Ishikawa (cell line): ENCODE data around the gene KCNC1.

ENCODE experiments used
- CEBPB ChIP-seq: IDR thresholded peaks from 2 replicates; pipeline ENCODE4 v1.6.1; 2012
- CREB1 ChIP-seq: IDR thresholded peaks from 2 replicates; pipeline ENCODE4 v1.6.1; 2012; ENCODE audit warnings: low read depth
- EGR1 ChIP-seq: IDR thresholded peaks from 2 replicates; pipeline ENCODE4 v1.6.1; 2012
- EP300 ChIP-seq: IDR thresholded peaks from 2 replicates; pipeline ENCODE4 v1.6.1; 2012; ENCODE audit warnings: borderline replicate concordance
- FOXM1 ChIP-seq: IDR thresholded peaks from 2 replicates; pipeline ENCODE4 v1.6.1; 2012; ENCODE audit warnings: low read depth, borderline replicate concordance
- MAX ChIP-seq: IDR thresholded peaks from 2 replicates; pipeline ENCODE4 v1.6.1; 2012
- NFIC ChIP-seq: IDR thresholded peaks from 2 replicates; pipeline ENCODE4 v1.6.1; 2012
- RAD21 ChIP-seq: IDR thresholded peaks from 2 replicates; pipeline ENCODE4 v1.6.1; 2012; ENCODE audit warnings: low read depth
- REST ChIP-seq: IDR thresholded peaks from 2 replicates; pipeline ENCODE4 v1.6.1; 2012; ENCODE audit warnings: low read depth, mild to moderate bottlenecking
- TAF1 ChIP-seq: IDR thresholded peaks from 2 replicates; pipeline ENCODE4 v1.6.1; 2012; ENCODE audit warnings: low read depth, mild to moderate bottlenecking
- TCF12 ChIP-seq: IDR thresholded peaks from 2 replicates; pipeline ENCODE4 v1.6.1; 2012; ENCODE audit warnings: low read depth
- TEAD4 ChIP-seq: IDR thresholded peaks from 2 replicates; pipeline ENCODE4 v1.6.1; 2012
- USF1 ChIP-seq: IDR thresholded peaks from 2 replicates; pipeline ENCODE4 v1.6.1; 2012
- YY1 ChIP-seq: IDR thresholded peaks from 2 replicates; pipeline ENCODE4 v1.6.1; 2012; ENCODE audit warnings: low read depth
- ZBTB7A ChIP-seq: IDR thresholded peaks from 2 replicates; pipeline ENCODE4 v1.6.1; 2012; ENCODE audit warnings: low read depth

The KCNC1 gene

GRCh38 chr11:17790453-17790852 lies 55.9 kb downstream of the KCNC1 start:
- TF ChIP-seq NFIC (no peak), RAD21 (no peak), ZBTB7A (no peak), REST (no peak), USF1 (no peak), YY1 (no peak), TEAD4 (no peak), TCF12 (no peak)

- no peak for TF ChIP-seq USF1
- no peak for TF ChIP-seq YY1
- no peak for TF ChIP-seq EP300
- TF ChIP-seq FOXM1: no peak
- no peak for TF ChIP-seq MAX
- TF ChIP-seq TEAD4: no peak
- no peak for TF ChIP-seq CEBPB
- TF ChIP-seq REST: no peak
- no peak for TF ChIP-seq TCF12
- no peak for TF ChIP-seq EGR1
- TF ChIP-seq ZBTB7A: no peak
- TF ChIP-seq TAF1: no peak
- TF ChIP-seq NFIC: no peak
- no peak for TF ChIP-seq CREB1
- no peak for TF ChIP-seq RAD21
Observed at GRCh38 chr11:17791144-17791543, 56.6 kb downstream of the KCNC1 start.

- TF ChIP-seq CEBPB (no peak), ZBTB7A (no peak), REST (no peak), NFIC (no peak), MAX (no peak), TAF1 (no peak), YY1 (no peak), RAD21 (no peak), EGR1 (no peak), USF1 (no peak), TEAD4 (no peak), CREB1 (no peak), EP300 (no peak), FOXM1 (no peak), TCF12 (no peak)
Observed at GRCh38 chr11:17792161-17792560, 57.6 kb downstream of the KCNC1 start.

GRCh38 chr11:17793642-17794170 lies 59.1 kb downstream of the KCNC1 start:
- TF ChIP-seq USF1 (no peak), TAF1 (no peak), TEAD4 (no peak), NFIC (no peak), REST (no peak), CREB1 (no peak), ZBTB7A (no peak), YY1 (no peak), EGR1 (no peak), FOXM1 (no peak), MAX (no peak), TCF12 (no peak)
